ENCODE results near the gene BIK.

GRCh38 chr22:43172191-43172590 lies 61.6 kb downstream of the BIK start:
- TF ChIP-seq POLR2A (IDR thresholded peaks at IDR 0.05) (no peak), CTCF (IDR thresholded peaks at IDR 0.05) (no peak)
